Measurements from ENCODE around the gene PREX1. TPM values are rescaled to one million over a fixed set of nuclear protein-coding genes. Genes with fewer than 3 reads are reported as not detected.

Gene PREX1
- total RNA-seq, 1 donor from 2014 or later, result 248 TPM

DNA sequence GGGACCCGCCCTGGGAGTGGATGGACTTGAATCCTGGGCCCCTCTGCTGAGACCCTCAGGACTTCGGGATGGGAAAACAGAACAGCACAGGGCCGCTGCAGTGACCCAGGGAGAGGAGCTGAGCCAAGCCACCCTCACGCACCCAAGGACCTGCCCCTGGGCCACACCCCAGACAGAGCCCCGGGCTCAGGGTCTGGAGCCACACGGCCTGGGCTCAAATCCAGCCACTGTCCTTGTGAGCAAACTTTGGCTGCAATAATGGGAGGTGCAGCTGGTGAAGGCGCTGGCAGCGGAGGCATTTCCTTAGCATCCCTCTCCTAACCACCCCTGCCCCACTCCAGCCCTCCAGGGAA lies 207.7 kb downstream of the PREX1 start:
- no peak overlapping the region for H3K4me3 Mint-ChIP-seq (ENCODE audit: unreplicated experiment)
- H3K9me3 Mint-ChIP-seq (ENCODE audit: unreplicated experiment), result no peaks in the 10 kb centered on the region
- H3K27me3 Mint-ChIP-seq (ENCODE audit: unreplicated experiment), result peaks cover 20% of the 10 kb centered on the region
- peaks cover 4% of the 10 kb centered on the region for H3K4me1 Mint-ChIP-seq (ENCODE audit: unreplicated experiment)
- H3K27ac Mint-ChIP-seq (ENCODE audit: unreplicated experiment), result no peak overlapping the region
- TF ChIP-seq, protein P1, sequence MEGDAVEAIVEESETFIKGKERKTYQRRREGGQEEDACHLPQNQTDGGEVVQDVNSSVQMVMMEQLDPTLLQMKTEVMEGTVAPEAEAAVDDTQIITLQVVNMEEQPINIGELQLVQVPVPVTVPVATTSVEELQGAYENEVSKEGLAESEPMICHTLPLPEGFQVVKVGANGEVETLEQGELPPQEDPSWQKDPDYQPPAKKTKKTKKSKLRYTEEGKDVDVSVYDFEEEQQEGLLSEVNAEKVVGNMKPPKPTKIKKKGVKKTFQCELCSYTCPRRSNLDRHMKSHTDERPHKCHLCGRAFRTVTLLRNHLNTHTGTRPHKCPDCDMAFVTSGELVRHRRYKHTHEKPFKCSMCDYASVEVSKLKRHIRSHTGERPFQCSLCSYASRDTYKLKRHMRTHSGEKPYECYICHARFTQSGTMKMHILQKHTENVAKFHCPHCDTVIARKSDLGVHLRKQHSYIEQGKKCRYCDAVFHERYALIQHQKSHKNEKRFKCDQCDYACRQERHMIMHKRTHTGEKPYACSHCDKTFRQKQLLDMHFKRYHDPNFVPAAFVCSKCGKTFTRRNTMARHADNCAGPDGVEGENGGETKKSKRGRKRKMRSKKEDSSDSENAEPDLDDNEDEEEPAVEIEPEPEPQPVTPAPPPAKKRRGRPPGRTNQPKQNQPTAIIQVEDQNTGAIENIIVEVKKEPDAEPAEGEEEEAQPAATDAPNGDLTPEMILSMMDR (IDR thresholded peaks at IDR 0.05; ENCODE audit: unreplicated experiment), result no peak
- H3K36me3 Mint-ChIP-seq (ENCODE audit: low read depth, unreplicated experiment), result peaks cover 10% of the 10 kb centered on the region
- DNase-seq (ENCODE audit: low spot score), result no peak

DNA sequence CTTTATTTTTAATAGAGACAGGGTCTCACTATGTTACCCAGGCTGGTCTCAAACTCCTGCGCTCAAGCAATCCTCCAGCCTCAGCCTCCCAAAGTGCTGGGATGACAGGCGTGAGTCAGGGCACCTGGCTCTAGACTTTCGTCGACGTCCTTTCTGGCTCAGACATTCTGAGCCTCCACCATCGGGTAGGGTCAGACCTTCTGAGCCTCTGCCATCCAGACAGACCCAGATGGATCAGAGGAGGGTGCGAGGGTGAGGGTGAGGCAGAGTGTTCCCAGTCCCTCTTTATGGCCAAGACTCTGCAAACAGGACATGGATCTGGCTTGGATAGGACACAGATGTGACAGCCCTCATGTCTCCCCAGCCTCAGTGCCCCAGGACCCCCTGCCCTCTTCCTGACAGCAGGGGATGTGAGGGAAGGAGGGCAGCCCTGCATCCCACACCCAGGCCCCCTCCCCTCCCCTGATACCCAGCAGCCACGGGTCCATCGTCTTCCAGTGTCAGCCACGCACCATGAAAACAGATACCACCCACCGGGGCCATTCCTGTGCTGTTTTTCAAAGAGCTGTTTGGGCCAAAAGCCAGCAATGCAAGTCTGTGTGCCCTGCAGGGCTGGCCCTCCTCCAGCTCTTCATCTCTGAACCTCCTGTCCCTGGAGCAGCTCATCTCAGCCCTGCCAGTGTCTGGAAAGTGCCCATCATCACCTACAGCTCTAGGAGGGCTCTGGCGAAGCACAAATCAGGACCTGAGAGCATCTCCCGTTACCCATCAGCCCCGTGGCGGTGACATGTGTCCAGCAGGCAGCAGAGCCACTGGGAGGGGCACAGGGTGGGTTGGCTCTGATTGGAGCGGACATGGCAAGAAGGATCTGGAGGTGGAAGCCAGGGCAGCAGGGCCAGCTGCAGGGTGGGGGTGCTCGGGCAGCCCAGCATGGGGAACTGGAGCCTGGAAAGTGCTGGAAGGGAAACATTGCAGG lies 208.4 kb downstream of the PREX1 start:
- no peak for DNase-seq (ENCODE audit: low spot score)
- H3K27ac Mint-ChIP-seq (ENCODE audit: unreplicated experiment), result no peak overlapping the region
- TF ChIP-seq, protein P1 (IDR thresholded peaks at IDR 0.05; ENCODE audit: unreplicated experiment), result no peak
- peaks cover 18% of the 10 kb centered on the region for H3K27me3 Mint-ChIP-seq (ENCODE audit: unreplicated experiment)
- H3K36me3 Mint-ChIP-seq (ENCODE audit: low read depth, unreplicated experiment), result peaks cover 4% of the 10 kb centered on the region
- H3K4me3 Mint-ChIP-seq (ENCODE audit: unreplicated experiment), result no peak overlapping the region
- H3K9me3 Mint-ChIP-seq (ENCODE audit: unreplicated experiment), result no peaks in the 10 kb centered on the region
- peaks cover 4% of the 10 kb centered on the region for H3K4me1 Mint-ChIP-seq (ENCODE audit: unreplicated experiment)

DNA sequence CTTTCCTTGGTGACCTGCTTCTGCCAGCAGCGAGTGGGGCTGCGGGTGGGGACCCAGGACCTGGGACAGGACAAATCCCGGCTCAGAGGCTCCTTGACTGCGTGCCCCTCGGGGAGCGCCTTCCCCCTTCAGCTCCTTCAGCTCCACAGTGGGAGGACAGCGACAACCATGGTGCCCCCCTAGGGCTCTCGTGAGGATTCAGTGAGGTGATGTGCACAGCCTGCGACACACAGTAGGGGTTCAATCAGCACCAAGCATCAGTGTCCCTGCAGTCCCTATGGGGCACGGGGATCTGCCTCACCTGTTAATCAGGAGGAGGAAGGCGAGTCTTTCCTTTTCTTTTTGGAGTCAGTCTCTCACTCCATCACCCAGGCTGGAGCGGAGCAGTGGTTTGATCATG lies 209.2 kb downstream of the PREX1 start:
- TF ChIP-seq, protein P1 (IDR thresholded peaks at IDR 0.05; ENCODE audit: unreplicated experiment), result no peak
- DNase-seq (ENCODE audit: low spot score), result no peak
- no peak overlapping the region for H3K27ac Mint-ChIP-seq (ENCODE audit: unreplicated experiment)
- H3K4me3 Mint-ChIP-seq (ENCODE audit: unreplicated experiment), result no peak overlapping the region
- peaks cover 4% of the 10 kb centered on the region for H3K36me3 Mint-ChIP-seq (ENCODE audit: low read depth, unreplicated experiment)
- H3K9me3 Mint-ChIP-seq (ENCODE audit: unreplicated experiment), result no peaks in the 10 kb centered on the region
- H3K4me1 Mint-ChIP-seq (ENCODE audit: unreplicated experiment), result peaks cover 4% of the 10 kb centered on the region
- H3K27me3 Mint-ChIP-seq (ENCODE audit: unreplicated experiment), result peaks cover 18% of the 10 kb centered on the region

DNA sequence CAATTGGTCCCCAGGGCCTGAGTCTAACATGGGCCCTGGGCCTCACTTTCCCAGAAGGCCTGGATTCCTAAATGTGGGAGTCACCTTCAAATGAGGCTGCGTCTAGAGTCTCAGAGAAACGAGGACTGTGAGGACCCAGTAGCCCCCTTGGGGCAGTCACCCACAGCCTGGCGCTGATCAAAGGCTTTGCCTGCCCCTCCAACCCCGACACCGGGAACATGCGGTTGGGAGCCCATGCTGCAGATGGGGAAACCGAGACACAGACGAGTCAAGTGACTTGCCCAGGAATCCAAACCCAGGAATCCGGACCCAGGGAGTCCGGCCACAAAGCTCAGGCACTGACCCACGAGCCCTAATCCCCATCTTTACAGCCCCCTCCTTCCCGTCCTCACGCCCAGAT lies 209.7 kb downstream of the PREX1 start:
- TF ChIP-seq, protein P1 (IDR thresholded peaks at IDR 0.05; ENCODE audit: unreplicated experiment), result no peak
- Mint-ChIP-seq H3K27me3 (ENCODE audit: unreplicated experiment) (peaks cover 18% of the 10 kb centered on the region), H3K27ac (ENCODE audit: unreplicated experiment) (no peak overlapping the region), H3K4me3 (ENCODE audit: unreplicated experiment) (no peak overlapping the region), H3K36me3 (ENCODE audit: low read depth, unreplicated experiment) (peaks cover 4% of the 10 kb centered on the region), H3K9me3 (ENCODE audit: unreplicated experiment) (no peaks in the 10 kb centered on the region), H3K4me1 (ENCODE audit: unreplicated experiment) (peaks cover 4% of the 10 kb centered on the region)
- DNase-seq (ENCODE audit: low spot score), result no peak

DNA sequence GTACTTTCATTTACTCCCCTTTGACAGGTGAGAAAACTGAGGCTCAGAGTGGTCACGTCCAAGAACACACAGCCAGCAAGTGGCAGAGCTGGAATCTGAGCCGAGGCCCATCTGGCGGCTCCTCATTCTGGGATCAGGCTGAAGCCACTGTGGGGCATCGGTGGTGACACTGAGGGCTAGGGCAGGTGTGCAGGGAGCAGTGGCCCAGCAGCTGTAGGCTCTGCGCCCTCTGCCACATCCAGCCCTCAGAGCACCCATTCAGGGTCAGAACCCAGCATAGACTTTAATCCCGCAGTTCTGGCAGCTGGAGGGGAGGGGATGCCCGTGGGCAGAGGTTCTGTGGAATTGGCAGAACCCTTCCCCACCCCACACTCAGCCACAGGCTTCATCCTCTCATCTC lies 210.3 kb downstream of the PREX1 start:
- H3K27ac Mint-ChIP-seq (ENCODE audit: unreplicated experiment), result no peak overlapping the region
- H3K4me3 Mint-ChIP-seq (ENCODE audit: unreplicated experiment), result no peak overlapping the region
- H3K9me3 Mint-ChIP-seq (ENCODE audit: unreplicated experiment), result no peaks in the 10 kb centered on the region
- TF ChIP-seq, protein P1 (IDR thresholded peaks at IDR 0.05; ENCODE audit: unreplicated experiment), result no peak
- DNase-seq (ENCODE audit: low spot score), result no peak
- peaks cover 4% of the 10 kb centered on the region for H3K36me3 Mint-ChIP-seq (ENCODE audit: low read depth, unreplicated experiment)
- H3K27me3 Mint-ChIP-seq (ENCODE audit: unreplicated experiment), result peaks cover 16% of the 10 kb centered on the region
- H3K4me1 Mint-ChIP-seq (ENCODE audit: unreplicated experiment), result peaks cover 4% of the 10 kb centered on the region
